ENCODE results near the gene FANCD2.

DNA sequence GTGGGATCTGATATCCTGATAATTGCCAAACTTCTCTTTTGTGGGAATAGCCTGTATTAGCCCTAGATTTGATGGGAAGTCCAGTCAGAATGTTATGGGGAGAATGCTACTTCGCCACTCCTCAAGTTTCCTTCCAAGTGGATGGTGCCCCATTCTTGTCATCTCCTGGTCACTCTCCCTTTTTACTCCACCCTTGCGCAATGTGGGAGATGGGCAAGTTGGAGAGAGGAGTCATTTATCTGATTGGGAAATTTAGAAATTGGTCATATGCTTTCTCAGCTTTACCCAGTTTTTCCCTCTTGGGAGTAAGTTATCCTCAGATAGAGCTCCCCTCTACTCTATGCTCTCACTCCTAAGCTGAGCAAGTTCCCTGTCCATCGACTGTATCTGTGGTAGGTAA lies 67.4 kb downstream of the FANCD2 start:
- no peak for TF ChIP-seq CTCF (IDR thresholded peaks at IDR 0.05)
- TF ChIP-seq POLR2A (IDR thresholded peaks at IDR 0.05) = no peak
- TF ChIP-seq POLR2AphosphoS5 (IDR thresholded peaks at IDR 0.05) = no peak

Measured in suprapubic skin (tissue), 4 donors.